Embryonic facial prominence (tissue), 1 donor: ENCODE data around the gene SCD.
"Not testable (repeated sequence)": the region's sequence is repeated elsewhere in the genome, so short reads cannot be mapped to it uniquely, and the experiment has no call there.

Experiments used
- DNase-seq: peaks from one replicate; pipeline ENCODE4 v3.0.0-alpha.2; 2016; ENCODE audit errors: extremely low spot score

Gene SCD

DNA sequence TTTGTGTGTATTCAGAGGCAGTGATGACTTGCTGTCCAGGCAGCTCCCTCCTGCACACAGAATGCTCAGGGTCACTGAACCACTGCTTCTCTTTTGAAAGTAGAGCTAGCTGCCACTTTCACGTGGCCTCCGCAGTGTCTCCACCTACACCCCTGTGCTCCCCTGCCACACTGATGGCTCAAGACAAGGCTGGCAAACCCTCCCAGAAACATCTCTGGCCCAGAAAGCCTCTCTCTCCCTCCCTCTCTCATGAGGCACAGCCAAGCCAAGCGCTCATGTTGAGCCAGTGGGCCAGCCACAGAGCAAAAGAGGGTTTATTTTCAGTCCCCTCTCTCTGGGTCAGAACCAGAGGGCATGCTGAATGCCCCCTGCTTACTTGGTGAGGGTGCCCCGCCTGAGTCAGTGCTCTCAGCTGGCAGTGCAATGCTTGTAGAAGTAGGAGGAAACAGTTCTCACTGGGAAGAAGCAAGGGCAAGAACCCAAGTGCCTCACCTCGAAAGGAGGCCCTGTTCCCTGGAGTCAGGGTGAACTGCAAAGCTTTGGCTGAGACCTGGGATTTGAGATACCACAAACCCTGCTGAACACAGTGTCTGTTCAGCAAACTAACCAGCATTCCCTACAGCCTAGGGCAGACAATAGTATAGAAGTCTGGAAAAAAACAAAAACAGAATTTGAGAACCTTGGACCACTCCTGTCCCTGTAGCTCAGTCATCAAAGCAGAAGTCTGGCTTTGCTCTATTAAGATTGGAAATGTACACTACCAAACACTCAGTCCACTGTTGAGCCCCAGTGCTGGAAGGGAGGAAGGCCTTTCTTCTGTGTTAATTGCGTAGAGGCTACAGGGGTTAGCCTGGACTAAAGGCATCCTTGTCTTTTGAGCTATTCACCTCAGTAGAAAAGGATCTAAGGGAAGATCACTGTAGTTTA, 15.8 kb downstream of the SCD start:
- DNase-seq: no peak

DNA sequence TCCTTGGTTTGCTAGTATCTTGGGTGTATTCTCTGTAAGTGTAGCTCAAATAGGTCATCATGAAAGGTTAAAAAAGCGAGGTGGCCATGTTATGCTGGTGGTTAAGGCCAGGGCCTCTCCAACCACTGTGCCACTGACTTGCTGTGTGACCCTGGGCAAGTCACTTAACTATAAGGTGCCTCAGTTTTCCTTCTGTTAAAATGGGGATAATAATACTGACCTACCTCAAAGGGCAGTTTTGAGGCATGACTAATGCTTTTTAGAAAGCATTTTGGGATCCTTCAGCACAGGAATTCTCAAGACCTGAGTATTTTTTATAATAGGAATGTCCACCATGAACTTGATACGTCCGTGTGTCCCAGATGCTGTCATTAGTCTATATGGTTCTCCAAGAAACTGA, 17.1 kb downstream of the SCD start:
- no peak for DNase-seq

DNA sequence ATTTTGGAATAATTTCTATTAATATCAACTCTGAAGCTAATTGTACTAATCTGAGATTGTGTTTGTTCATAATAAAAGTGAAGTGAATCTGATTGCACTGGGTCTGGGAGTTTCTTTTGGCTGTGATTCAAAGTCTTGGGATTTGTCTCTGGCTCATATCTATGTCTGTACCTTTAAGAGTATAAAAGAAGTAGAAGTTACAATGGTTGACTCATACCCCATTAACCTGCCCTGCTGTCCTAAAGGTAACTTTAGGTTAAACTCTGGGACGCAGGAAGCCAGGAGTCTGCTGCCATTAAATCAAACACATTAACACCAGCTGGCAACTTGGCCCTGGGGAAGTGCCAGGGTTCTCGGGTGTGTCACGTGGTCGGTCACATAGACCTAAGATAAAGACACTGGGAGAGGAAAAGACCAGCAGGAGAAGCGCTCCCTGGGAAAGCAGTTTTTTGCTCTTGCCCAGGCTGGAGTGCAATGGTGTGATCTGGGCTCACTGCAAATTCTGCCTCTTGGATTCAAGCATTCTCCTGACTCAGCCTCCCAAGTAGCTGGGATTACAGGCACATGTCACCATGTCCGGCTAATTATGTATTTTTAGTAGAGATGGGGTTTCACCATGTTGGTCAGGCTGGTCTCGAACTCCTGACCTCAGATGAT, 17.8 kb downstream of the SCD start:
- DNase-seq: no peak

- DNase-seq: no peak
Observed at GRCh38 chr10:100368721-100369120, 21.7 kb downstream of the SCD start.

DNA sequence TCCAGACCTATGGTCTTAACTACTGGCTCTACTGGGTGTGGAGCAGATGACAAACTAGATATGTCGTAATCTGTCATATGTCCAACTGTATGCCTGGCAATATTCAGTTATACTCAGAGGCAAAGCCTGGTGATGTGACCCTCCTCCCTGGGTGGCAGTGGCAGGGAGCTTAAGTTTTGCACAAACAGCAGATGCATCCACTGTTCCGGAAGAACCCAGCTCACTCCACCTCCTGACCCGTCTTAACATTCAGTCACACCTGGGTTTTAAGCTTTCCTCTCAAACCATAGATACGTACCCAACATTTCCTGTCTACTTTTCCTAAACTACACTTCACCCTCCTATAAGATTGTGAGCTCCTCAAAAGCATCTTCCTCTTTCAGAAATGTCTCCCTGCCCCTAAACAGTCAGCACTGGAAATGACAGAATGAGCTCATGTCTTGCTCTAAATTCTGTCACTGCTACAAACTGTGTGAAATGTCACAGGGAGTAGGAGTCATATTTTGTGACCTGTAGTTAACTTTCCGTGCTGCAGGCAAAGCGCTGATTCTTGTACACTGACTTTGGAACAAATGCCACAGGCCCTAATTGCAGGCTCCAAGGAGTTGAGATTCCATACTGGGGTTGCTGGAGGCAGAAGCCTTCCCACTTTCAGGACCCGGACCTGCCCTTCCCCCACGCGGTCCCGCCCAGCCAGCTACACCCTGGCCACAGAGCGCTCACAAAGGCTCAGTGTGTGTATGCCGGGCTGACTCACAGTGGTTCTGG, 23.9 kb downstream of the SCD start:
- DNase-seq: no peak

GRCh38 chr10:100371482-100372027, 24.5 kb downstream of the SCD start:
- DNase-seq: no peak

- DNase-seq: no peak
Observed at GRCh38 chr10:100372415-100373297, 25.6 kb downstream of the SCD start.

GRCh38 chr10:100373298-100374199, 26.5 kb downstream of the SCD start:
- DNase-seq: peak; percentile 90

DNA sequence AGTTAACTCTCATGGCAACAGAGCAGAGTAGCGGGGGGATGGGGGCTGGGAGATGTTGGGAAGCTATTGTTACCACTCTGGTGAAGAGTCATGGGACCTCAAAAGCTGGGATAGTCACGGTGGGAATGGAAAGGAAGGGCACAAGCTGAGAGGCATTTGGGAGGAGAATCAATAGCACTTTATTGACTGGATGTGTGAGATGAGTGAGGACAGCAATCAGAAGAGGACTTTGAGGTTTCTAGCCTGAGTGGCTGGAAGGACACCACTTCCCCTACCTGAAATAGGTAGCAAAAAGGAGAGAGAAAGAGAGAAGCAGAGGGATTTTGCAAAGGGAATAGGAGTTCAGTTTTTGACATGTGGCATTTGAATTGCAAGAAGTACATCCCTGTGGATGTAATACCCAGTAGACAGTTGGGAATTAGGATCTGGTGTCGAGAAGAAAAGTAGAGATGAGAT, 27.2 kb downstream of the SCD start:
- no peak for DNase-seq

GRCh38 chr10:100374677-100375353, 27.8 kb downstream of the SCD start:
- DNase-seq: not testable (repeated sequence)

- DNase-seq: not testable (repeated sequence)
Observed at GRCh38 chr10:100376656-100377055, 29.6 kb downstream of the SCD start.

DNA sequence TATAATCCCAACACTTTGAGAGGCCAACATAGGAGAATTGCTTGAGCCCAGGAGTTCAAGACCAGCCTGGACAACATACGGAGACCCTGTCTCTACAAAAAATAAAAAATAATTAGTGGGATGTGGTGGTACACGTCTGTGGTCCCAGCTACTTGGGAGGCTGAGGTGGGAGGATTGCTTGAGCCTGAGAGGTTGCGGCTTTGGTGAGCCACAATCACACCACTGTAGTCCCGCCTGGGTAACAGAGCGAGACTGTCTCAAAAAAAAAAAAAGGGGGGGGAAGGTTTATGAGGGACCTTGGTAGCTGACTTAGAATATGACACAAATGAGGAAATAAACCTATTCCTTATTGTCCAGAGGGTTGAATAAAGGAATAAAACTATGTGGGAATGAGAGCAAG, 30.8 kb downstream of the SCD start:
- no peak for DNase-seq

GRCh38 chr10:100380400-100380799, 33.4 kb downstream of the SCD start:
- DNase-seq: no peak

DNA sequence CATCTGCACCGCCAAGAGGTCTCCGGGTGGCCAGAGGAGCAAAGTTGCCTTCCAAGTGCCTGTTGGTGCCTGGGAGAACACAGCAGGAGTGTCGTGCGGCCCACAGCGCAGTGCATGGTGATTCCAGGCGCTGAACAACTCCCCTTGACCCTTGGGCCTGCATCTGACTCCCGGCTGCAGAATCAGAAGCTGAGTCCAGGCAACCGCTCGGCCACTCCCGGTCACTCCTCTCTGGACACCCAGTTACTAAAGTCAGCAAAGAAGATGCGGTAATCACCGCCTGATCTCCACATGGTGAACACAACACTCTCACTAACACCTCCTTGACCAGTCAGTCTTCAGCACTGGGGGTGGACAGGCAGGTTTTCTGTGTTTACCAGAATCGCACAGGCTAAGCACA, 35.5 kb downstream of the SCD start:
- DNase-seq: no peak

GRCh38 chr10:100383251-100383650, 36.2 kb downstream of the SCD start:
- DNase-seq: no peak

- no peak for DNase-seq
Observed at GRCh38 chr10:100391163-100392002, 44.4 kb downstream of the SCD start.

DNA sequence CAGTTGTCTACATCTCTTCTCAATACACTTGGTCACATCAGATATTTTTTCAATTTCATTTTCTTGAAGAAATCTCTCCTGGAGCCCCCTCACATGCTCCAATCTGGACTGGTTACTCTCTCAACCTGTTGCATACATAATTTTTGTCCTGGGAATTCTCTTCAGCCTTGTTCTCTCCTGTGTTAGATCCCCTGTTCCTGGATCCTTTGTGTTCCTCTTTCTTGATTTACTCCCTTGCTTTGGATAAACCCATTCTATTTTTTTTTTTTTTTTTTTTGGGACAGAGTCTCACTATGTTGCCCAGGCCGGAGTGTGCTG, 45.6 kb downstream of the SCD start:
- no peak for DNase-seq

- no peak for DNase-seq
Observed at GRCh38 chr10:100395626-100396025, 48.6 kb downstream of the SCD start.

DNA sequence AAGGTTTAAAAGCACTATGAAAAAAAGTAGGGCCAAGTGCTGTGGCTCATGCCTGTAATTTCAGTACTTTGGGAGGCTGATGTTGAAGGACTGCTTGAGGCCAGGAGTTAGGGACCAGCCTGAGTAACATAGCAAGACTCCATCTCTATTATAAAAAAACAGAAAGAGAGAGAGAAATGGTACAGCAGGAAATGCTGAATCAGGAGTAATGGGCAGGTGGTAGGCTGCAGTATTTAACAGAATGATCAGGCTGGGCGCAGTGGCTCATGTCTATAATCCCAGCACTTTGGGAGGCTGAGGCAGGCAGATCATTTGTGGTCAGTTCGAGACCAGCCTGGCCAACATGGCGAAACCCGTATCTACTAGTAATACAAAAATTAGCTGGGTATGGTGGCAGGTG, 49.6 kb downstream of the SCD start:
- DNase-seq: no peak
